HG03342 (cell line): ENCODE measurements around the gene VAV3.
"Not testable (repeated sequence)": the region's sequence is repeated elsewhere in the genome, so short reads cannot be mapped to it uniquely, and the experiment has no call there.

Experiments used
- ATAC-seq: cut with Tn5 transposase; IDR thresholded peaks from one replicate; pipeline ENCODE4 v1.9.1; 2021; ENCODE audit warnings: mild to moderate bottlenecking, moderate library complexity; ENCODE audit not compliant: unreplicated experiment

VAV3 gene

GRCh38 chr1:107748531-107748930 lies 216.4 kb downstream of the VAV3 start:
- ATAC-seq, result no peak

- ATAC-seq, result no peak
Observed at GRCh38 chr1:107741242-107741641, 223.7 kb downstream of the VAV3 start.

- no peak for ATAC-seq
Observed at GRCh38 chr1:107740579-107740978, 224.4 kb downstream of the VAV3 start.

- ATAC-seq, result no peak
Observed at GRCh38 chr1:107739651-107740050, 225.3 kb downstream of the VAV3 start.

GRCh38 chr1:107739201-107739600 lies 225.8 kb downstream of the VAV3 start:
- no peak for ATAC-seq

DNA sequence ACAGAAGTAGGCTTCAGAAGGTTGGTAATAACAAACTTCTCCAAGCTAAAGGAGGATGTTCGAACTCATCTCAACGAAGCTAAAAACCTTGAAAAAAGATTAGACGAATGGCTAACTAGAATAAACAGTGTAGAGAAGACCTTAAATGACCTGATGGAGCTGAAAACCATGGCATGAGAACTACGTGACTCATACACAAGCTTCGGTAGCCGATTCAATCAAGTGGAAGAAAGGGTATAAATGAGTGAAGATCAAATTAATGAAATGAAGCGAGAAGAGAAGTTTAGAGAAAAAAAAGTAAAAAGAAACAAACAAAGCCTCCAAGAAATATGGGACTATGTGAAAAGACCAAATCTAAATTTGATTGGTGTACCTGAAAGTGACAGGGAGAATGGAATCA lies 231.6 kb downstream of the VAV3 start:
- not testable (repeated sequence) for ATAC-seq

DNA sequence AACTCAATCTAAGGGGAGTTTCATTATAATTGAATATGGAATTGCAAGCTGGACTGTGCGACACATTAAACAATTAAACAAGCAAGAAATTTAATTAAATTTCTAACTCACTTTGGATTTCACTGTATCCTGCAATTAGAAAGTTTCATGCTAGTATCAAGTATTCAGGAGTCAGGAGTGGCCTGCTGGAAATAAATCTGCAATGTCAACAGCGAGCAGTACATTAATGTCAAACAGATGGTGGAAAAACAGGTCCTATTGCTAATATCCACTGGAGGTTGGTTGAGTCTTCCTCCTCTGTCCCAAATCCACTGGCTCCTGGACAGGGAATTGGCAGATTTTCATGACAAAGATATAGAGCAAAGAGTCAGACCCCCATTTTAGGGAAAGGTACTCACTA lies 237.1 kb downstream of the VAV3 start:
- ATAC-seq, result no peak

- ATAC-seq, result no peak
Observed at GRCh38 chr1:107726860-107727259, 238.1 kb downstream of the VAV3 start.

GRCh38 chr1:107724648-107725047 lies 240.3 kb downstream of the VAV3 start:
- ATAC-seq, result no peak

DNA sequence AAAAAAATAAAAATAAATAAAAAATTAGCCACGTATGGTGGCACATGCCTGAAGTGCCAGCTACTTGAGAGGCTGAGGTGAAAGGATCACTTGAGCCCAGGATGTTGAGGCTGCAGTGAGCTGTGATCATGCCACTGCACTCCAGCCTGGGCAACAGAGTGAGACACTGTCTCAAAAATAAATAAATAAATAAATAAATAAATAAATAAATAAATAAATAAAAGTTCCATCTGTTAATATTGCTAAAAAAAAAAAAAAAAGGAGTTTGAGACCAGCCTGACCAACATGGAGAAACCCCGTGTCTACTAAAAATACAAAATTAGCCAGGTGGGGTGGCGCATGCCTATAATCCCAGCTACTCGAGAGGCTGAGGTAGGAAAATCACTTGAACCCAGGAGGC lies 244.8 kb downstream of the VAV3 start:
- ATAC-seq, result not testable (repeated sequence)

- no peak for ATAC-seq
Observed at GRCh38 chr1:107710005-107710404, 255.0 kb downstream of the VAV3 start.

DNA sequence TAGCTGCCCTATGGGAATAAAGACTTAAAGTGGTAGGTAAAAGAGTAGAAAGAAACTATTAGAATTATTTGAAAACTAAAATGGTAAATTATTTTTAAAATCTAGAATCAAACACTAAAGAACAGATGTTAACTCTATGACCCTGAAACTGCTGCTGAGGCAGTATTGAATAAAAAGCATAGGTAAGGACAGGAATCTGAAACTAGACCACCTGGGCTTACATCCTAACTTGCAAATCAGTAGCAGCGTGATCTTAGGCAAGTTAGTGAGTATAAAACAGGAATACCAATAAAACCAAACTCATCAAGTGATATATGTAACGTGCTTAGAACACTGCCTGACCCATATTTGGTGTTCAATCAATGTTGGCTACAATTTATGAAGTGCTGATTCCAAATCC lies 257.9 kb downstream of the VAV3 start:
- ATAC-seq, result no peak

DNA sequence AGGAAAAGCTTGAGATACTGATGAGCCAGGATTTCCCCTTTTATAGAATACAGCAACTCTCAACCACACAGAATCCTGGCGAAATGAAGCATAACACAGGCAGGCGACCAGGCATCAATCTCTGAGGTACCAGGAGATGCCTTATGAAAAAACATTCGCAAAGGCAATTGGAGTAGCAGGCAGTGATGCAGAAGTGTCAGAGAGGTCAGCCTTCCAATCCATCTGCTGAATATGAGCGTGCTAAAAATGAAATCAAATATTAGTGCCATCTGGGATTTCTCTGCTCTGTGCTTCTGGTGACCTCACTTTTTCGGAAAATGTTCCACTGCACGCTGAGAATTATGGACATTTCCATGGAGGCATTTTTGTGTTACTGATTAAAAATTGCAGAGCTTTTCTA lies 258.8 kb downstream of the VAV3 start:
- no peak for ATAC-seq

GRCh38 chr1:107704911-107705310 lies 260.1 kb downstream of the VAV3 start:
- ATAC-seq, result no peak

DNA sequence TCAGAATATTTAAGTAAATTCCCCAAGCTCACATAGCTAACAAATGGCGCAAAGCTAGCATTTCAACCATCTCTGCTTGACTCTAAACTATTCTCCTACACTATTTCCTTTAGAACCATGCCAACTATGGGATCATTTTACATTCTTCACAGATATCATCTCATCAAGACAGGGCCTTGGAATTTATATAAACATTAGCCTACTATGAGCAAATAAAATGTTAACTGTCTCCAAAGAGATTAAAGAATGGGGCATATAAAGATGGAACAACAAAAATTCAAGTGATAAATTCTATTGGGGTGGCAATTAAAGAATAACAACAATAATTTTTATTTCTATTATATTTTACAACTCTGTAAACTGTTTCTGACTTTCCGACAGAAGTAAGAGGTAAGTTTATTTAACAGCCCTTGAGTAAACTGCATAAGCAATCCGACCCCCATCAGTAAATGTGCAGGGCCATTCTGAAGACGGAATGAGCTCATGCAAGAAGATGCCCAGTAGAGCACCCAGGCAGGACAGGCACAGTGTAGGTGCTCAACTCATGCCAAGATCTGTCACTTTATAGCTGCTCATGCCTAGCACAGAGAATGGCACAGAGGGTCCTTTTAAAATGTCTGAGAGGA lies 261.9 kb downstream of the VAV3 start:
- ATAC-seq, result no peak

DNA sequence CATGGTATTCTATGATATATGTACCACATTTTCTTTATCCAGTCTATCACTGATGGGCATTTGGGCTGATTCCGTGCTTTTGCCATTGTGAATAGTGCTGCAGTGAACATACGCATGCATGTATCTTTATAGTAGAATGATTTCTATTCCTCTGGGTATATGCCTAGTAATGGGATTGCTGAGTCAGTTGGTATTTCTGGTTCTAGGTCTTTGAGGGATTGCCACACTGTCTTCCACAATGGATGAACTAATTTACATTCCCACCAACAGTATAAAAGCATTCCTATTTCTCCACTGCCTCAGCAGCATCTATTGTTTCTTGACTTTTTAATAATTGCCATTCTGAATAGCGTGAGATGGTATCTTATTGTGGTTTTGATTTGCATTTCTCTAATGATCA lies 264.3 kb downstream of the VAV3 start:
- not testable (repeated sequence) for ATAC-seq

- ATAC-seq, result no peak
Observed at GRCh38 chr1:107698161-107698560, 266.8 kb downstream of the VAV3 start.

DNA sequence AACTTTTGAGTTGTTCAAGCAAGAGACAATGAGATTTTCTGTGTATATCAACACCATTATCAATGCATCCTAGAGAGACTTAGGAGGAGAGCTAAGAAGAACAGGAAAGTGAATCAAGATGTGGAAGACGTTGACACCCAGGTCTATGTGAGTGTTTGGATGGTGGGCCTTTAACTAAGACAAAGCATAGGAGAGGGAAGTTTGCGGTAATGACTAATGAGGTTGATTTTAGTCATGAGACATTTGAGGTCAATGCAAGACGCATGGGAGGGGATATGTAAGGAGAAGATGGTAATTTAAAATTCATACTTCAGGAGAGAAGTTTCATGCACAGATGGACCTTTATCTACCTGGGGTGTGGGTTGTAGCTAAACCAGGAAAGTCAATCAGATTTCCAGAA lies 269.6 kb downstream of the VAV3 start:
- ATAC-seq, result no peak

GRCh38 chr1:107692580-107693345 lies 272.2 kb downstream of the VAV3 start:
- no peak for ATAC-seq

DNA sequence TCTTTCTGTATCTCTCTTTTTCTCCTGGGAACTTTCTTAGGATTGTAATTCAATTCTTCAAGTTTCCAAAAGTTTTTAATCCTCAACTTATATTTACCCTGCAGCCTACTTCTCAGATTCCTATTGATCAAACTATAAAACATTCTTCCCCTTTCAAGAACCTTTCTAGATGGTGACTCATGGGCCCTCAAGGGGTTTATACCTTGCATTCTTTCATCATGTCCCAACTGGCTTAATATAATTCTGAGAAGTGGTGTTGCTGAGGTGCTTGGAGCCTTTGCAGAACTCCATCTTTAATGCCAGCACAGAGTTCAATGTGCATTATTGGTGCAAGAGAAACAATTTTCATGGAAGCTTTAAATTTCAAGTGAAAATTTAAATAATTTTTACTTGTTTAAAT lies 273.4 kb downstream of the VAV3 start:
- no peak for ATAC-seq

- no peak for ATAC-seq
Observed at GRCh38 chr1:107690491-107690890, 274.5 kb downstream of the VAV3 start.

GRCh38 chr1:107689733-107690132 lies 275.2 kb downstream of the VAV3 start:
- ATAC-seq, result no peak

DNA sequence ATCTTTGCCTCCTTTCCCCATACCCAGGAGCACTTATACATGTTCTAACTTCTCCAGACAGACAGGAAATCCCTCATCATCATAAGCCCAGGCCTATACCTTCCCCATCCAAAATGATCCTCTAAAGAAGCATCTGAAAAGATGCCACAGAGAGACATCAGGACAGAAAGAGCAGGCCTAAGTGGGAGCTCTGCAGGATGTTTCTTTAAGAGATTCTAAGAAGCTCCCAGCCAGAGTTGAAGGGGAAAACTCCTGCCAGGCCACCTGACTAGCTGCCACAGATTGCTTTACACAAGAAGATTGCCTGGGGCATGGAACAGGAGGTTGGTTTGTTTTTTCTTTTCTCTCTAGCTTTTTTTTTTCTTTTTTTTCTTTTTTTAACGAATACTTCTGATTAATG lies 275.8 kb downstream of the VAV3 start:
- no peak for ATAC-seq
